DMS79 (cell line): ENCODE data around the gene KLB.
A peak's percentile ranks its signal among the peaks of the same experiment; 100 is the strongest.
"Not testable (repeated sequence)": the region's sequence is repeated elsewhere in the genome, so short reads cannot be mapped to it uniquely, and the experiment has no call there.

ENCODE experiments used
- DNase-seq: peaks from one replicate; lab custom pipeline; 2025; lab: John Stamatoyannopoulos, UW

Gene KLB

GRCh38 chr4:39406763-39407583, at the start of gene KLB:
Gene KLB (plus strand): TSS chr4:39406930. CDS start chr4:39406950, 20 bp downstream.
- DNase-seq = no peak

- DNase-seq = no peak
These were observed 49.7 kb upstream of the KLB start for GRCh38 chr4:39357002-39357401.

GRCh38 chr4:39360611-39361010, 46.1 kb upstream of the KLB start:
- DNase-seq = not testable (repeated sequence)

GRCh38 chr4:39362827-39363226, 43.9 kb upstream of the KLB start:
- no peak for DNase-seq

GRCh38 chr4:39363773-39364393, 42.8 kb upstream of the KLB start:
- no peak for DNase-seq

- DNase-seq = no peak
These were observed 41.4 kb upstream of the KLB start for GRCh38 chr4:39365360-39365759.

- peak; percentile 40 for DNase-seq
These were observed 40.6 kb upstream of the KLB start, which contains the start of gene RFC1 for GRCh38 chr4:39365830-39366771. Gene RFC1 (minus strand): TSS chr4:39366362. CDS start chr4:39366241, 121 bp downstream.

GRCh38 chr4:39367166-39367565, 39.6 kb upstream of the KLB start:
- DNase-seq = no peak

GRCh38 chr4:39369301-39369700, 37.4 kb upstream of the KLB start:
- DNase-seq = no peak

- DNase-seq = not testable (repeated sequence)
These were observed 35.5 kb upstream of the KLB start for GRCh38 chr4:39371209-39371608.

- DNase-seq = no peak
These were observed 31.3 kb upstream of the KLB start for GRCh38 chr4:39375478-39375877.

- no peak for DNase-seq
These were observed 23.0 kb upstream of the KLB start for GRCh38 chr4:39383690-39384089.

- DNase-seq = no peak
These were observed 22.2 kb upstream of the KLB start for GRCh38 chr4:39384563-39384962.

- no peak for DNase-seq
These were observed 16.1 kb upstream of the KLB start for GRCh38 chr4:39390603-39391002.

GRCh38 chr4:39394706-39395105, 12.0 kb upstream of the KLB start:
- DNase-seq = no peak

GRCh38 chr4:39401640-39402039, 5.1 kb upstream of the KLB start:
- not testable (repeated sequence) for DNase-seq

GRCh38 chr4:39407584-39407885, 805 bp downstream of the KLB start:
- no peak for DNase-seq

- no peak for DNase-seq
These were observed 3.7 kb downstream of the KLB start for GRCh38 chr4:39410415-39410814.

- not testable (repeated sequence) for DNase-seq
These were observed 4.8 kb downstream of the KLB start for GRCh38 chr4:39411561-39411960.

- DNase-seq = no peak
These were observed 9.1 kb downstream of the KLB start for GRCh38 chr4:39415678-39416283.

- no peak for DNase-seq
These were observed 15.5 kb downstream of the KLB start for GRCh38 chr4:39422247-39422646.

GRCh38 chr4:39425297-39425696, 18.6 kb downstream of the KLB start:
- DNase-seq = not testable (repeated sequence)
